Activated CD4-positive, alpha-beta T cell treated with anti-CD3 and anti-CD28 coated beads, Interleukin-2, amount 10 ng/mL, durations not matched to agents 7 days and 5 days (primary cell): ENCODE measurements around the gene PI4K2A. TPM values are rescaled to one million over a fixed set of nuclear protein-coding genes. Genes with fewer than 3 reads are reported as not detected.

Source experiments
- CTCF ChIA-PET: fragments of 350-600 bp; sonication (Branson Sonifier 250); formaldehyde crosslinking; loops from one replicate; lab custom pipeline; 2021; ENCODE audit warnings: antibody characterized with exemption; lab: Charles Lee
- POLR2A ChIA-PET: fragments of 350-600 bp; sonication (Branson Sonifier 250); formaldehyde crosslinking; loops from one replicate; lab custom pipeline; 2021; ENCODE audit warnings: antibody characterized with exemption; lab: Charles Lee
- DNase-seq: peaks from one replicate; pipeline ENCODE4 v3.0.0-alpha.2; 2020
- H3K27ac Mint-ChIP-seq: one replicate; pipeline ENCODE4 v1.8.0; 2021; ENCODE audit warnings: mild to moderate bottlenecking, moderate library complexity, mixed read lengths
- H3K27me3 Mint-ChIP-seq: one replicate; pipeline ENCODE4 v1.8.0; 2021; ENCODE audit warnings: mixed read lengths
- H3K36me3 Mint-ChIP-seq: one replicate; pipeline ENCODE4 v1.8.0; 2021; ENCODE audit warnings: low read depth, mixed read lengths
- H3K4me1 Mint-ChIP-seq: one replicate; pipeline ENCODE4 v1.8.0; 2021; ENCODE audit warnings: mixed read lengths
- H3K4me3 Mint-ChIP-seq: one replicate; pipeline ENCODE4 v1.8.0; 2021; ENCODE audit warnings: mild to moderate bottlenecking, moderate library complexity, mixed read lengths
- H3K9me3 Mint-ChIP-seq: one replicate; pipeline ENCODE4 v1.8.0; 2021; ENCODE audit warnings: mixed read lengths
- total RNA-seq, 2 experiments: library from RNA; stranded (reverse); gene quantifications; one replicate each; pipeline ENCODE4 v1.2.3, GENCODE V29; 2021

The PI4K2A gene
- 10 to 100 TPM in 1 of 2 experiments, 1 to 10 TPM in 1; 9.9 to 10.1 TPM for total RNA-seq

GRCh38 chr10:97640174-97640867, at the start of gene PI4K2A:
Gene PI4K2A, plus strand, starts transcription at chr10:97640671. Its CDS starts 72 bp downstream, at chr10:97640743.
- DNase-seq, result peak; percentile 100
- Mint-ChIP-seq H3K9me3 (no peaks in the 10 kb centered on the region), H3K27me3 (no peaks in the 10 kb centered on the region), H3K27ac (peak within 1 kb of the TSS; percentile 95), H3K4me3 (peak within 1 kb of the TSS; percentile 94), H3K4me1 (peaks cover 24% of the 10 kb centered on the region), H3K36me3 (peaks cover 10% of the 10 kb centered on the region)
- CTCF ChIA-PET, result interaction anchor here (0.6 to 1.9 kb wide), 4 partner anchors 25 to 1571 kb away, joined by 3 to 4 read pairs (median 4); no protein-coding TSS in a partner anchor
- POLR2A ChIA-PET, result interaction anchor here (0.5 to 0.7 kb wide), 3 partner anchors 9 to 249 kb away, joined by 3 to 4 read pairs (median 3); no protein-coding TSS in a partner anchor

GRCh38 chr10:97590748-97591495, 49.5 kb upstream of the PI4K2A start:
- POLR2A ChIA-PET, result no interaction called here
- Mint-ChIP-seq H3K36me3 (no peaks in the 10 kb centered on the region), H3K4me3 (no peak overlapping the region), H3K27ac (no peak overlapping the region), H3K27me3 (no peaks in the 10 kb centered on the region), H3K9me3 (no peaks in the 10 kb centered on the region), H3K4me1 (peaks cover 8% of the 10 kb centered on the region)
- no peak for DNase-seq
- CTCF ChIA-PET, result interaction anchor here (0.6 to 2.3 kb wide), 9 partner anchors 9 to 174 kb away, joined by 3 to 9 read pairs (median 5); partner anchors contain the start of gene ANKRD2

GRCh38 chr10:97593421-97593820, 47.0 kb upstream of the PI4K2A start:
- H3K27ac Mint-ChIP-seq, result no peak overlapping the region
- H3K4me1 Mint-ChIP-seq, result peaks cover 8% of the 10 kb centered on the region
- H3K27me3 Mint-ChIP-seq, result no peaks in the 10 kb centered on the region
- DNase-seq, result no peak
- POLR2A ChIA-PET, result no interaction called here
- no peaks in the 10 kb centered on the region for H3K9me3 Mint-ChIP-seq
- no peak overlapping the region for H3K4me3 Mint-ChIP-seq
- H3K36me3 Mint-ChIP-seq, result no peaks in the 10 kb centered on the region
- CTCF ChIA-PET, result interaction anchor here (1.1 kb wide), 1 partner anchor 9 kb away, joined by 3 read pairs; no protein-coding TSS in a partner anchor

GRCh38 chr10:97596101-97597082, 44.1 kb upstream of the PI4K2A start:
- POLR2A ChIA-PET, result no interaction called here
- H3K27me3 Mint-ChIP-seq, result no peaks in the 10 kb centered on the region

GRCh38 chr10:97597778-97598177, 42.7 kb upstream of the PI4K2A start:
- ChIA-PET POLR2A (no interaction called here), CTCF (interaction anchor here (0.9 kb wide), 1 partner anchor 26 kb away, joined by 3 read pairs; no protein-coding TSS in a partner anchor)
- H3K36me3 Mint-ChIP-seq, result no peaks in the 10 kb centered on the region
- no peak overlapping the region for H3K27ac Mint-ChIP-seq
- H3K4me3 Mint-ChIP-seq, result no peak overlapping the region
- H3K9me3 Mint-ChIP-seq, result no peaks in the 10 kb centered on the region
- H3K4me1 Mint-ChIP-seq, result no peaks in the 10 kb centered on the region
- no peak for DNase-seq
- no peaks in the 10 kb centered on the region for H3K27me3 Mint-ChIP-seq

More at GRCh38 chr10:97596101-97597082, 44.1 kb upstream of the PI4K2A start:
- H3K36me3 Mint-ChIP-seq, result no peaks in the 10 kb centered on the region
- CTCF ChIA-PET, result interaction anchor here (1.0 to 1.5 kb wide), 4 partner anchors 9 to 23 kb away, joined by 3 to 6 read pairs (median 5); no protein-coding TSS in a partner anchor
- no peak overlapping the region for H3K4me3 Mint-ChIP-seq
- no peak for DNase-seq
- no peak overlapping the region for H3K27ac Mint-ChIP-seq
- no peaks in the 10 kb centered on the region for H3K9me3 Mint-ChIP-seq
- H3K4me1 Mint-ChIP-seq, result no peaks in the 10 kb centered on the region

GRCh38 chr10:97598407-97599271, 41.8 kb upstream of the PI4K2A start:
- CTCF ChIA-PET, result interaction anchor here (0.9 to 1.2 kb wide), 2 partner anchors 27 to 103 kb away, joined by 3 read pairs; no protein-coding TSS in a partner anchor
- H3K9me3 Mint-ChIP-seq, result no peaks in the 10 kb centered on the region
- POLR2A ChIA-PET, result no interaction called here

GRCh38 chr10:97599272-97599619, 41.2 kb upstream of the PI4K2A start:
- H3K9me3 Mint-ChIP-seq, result no peaks in the 10 kb centered on the region
- ChIA-PET CTCF (interaction anchor here (1.2 to 1.5 kb wide), 3 partner anchors 9 to 103 kb away, joined by 3 read pairs; partner anchors contain the start of genes C10orf62 and HOGA1), POLR2A (no interaction called here)
- no peak overlapping the region for H3K4me3 Mint-ChIP-seq
- no peak overlapping the region for H3K27ac Mint-ChIP-seq
- no peaks in the 10 kb centered on the region for H3K27me3 Mint-ChIP-seq
- no peaks in the 10 kb centered on the region for H3K4me1 Mint-ChIP-seq
- H3K36me3 Mint-ChIP-seq, result no peaks in the 10 kb centered on the region
- no peak for DNase-seq

More at GRCh38 chr10:97598407-97599271, 41.8 kb upstream of the PI4K2A start:
- Mint-ChIP-seq H3K36me3 (no peaks in the 10 kb centered on the region), H3K4me3 (no peak overlapping the region), H3K4me1 (no peaks in the 10 kb centered on the region), H3K27me3 (no peaks in the 10 kb centered on the region), H3K27ac (no peak overlapping the region)
- no peak for DNase-seq

GRCh38 chr10:97600616-97601015, 39.9 kb upstream of the PI4K2A start:
- H3K36me3 Mint-ChIP-seq, result no peaks in the 10 kb centered on the region
- no peak for DNase-seq
- H3K9me3 Mint-ChIP-seq, result no peaks in the 10 kb centered on the region
- ChIA-PET CTCF (interaction anchor here (0.5 to 1.9 kb wide), 4 partner anchors 9 to 46 kb away, joined by 3 to 5 read pairs (median 4); partner anchors contain the start of gene C10orf62), POLR2A (interaction anchor here (0.6 kb wide), 1 partner anchor 11 kb away, joined by 5 read pairs; no protein-coding TSS in a partner anchor)
- H3K27me3 Mint-ChIP-seq, result peaks cover under 1% of the 10 kb centered on the region
- no peak overlapping the region for H3K27ac Mint-ChIP-seq
- H3K4me3 Mint-ChIP-seq, result no peak overlapping the region
- no peaks in the 10 kb centered on the region for H3K4me1 Mint-ChIP-seq

GRCh38 chr10:97601268-97602215, 38.9 kb upstream of the PI4K2A start:
- Mint-ChIP-seq H3K27me3 (peaks cover 3% of the 10 kb centered on the region), H3K9me3 (no peaks in the 10 kb centered on the region), H3K27ac (no peak overlapping the region), H3K4me3 (no peak overlapping the region), H3K4me1 (no peaks in the 10 kb centered on the region), H3K36me3 (no peaks in the 10 kb centered on the region)
- ChIA-PET CTCF (interaction anchor here (1.9 kb wide), 1 partner anchor 10 kb away, joined by 4 read pairs; no protein-coding TSS in a partner anchor), POLR2A (interaction anchor here (0.6 kb wide), 1 partner anchor 10 kb away, joined by 5 read pairs; no protein-coding TSS in a partner anchor)
- no peak for DNase-seq

GRCh38 chr10:97607095-97607636, 33.3 kb upstream of the PI4K2A start:
- Mint-ChIP-seq H3K27ac (no peak overlapping the region), H3K9me3 (no peaks in the 10 kb centered on the region), H3K4me3 (no peak overlapping the region), H3K27me3 (peaks cover 3% of the 10 kb centered on the region), H3K4me1 (no peaks in the 10 kb centered on the region), H3K36me3 (no peaks in the 10 kb centered on the region)
- ChIA-PET POLR2A (no interaction called here), CTCF (interaction anchor here (0.6 to 1.2 kb wide), 2 partner anchors 18 to 53 kb away, joined by 3 to 4 read pairs; no protein-coding TSS in a partner anchor)
- no peak for DNase-seq
